Heart right ventricle (tissue), 16 donors: ENCODE measurements around the gene RUNDC3A. TPM values are rescaled to one million over a fixed set of nuclear protein-coding genes. Genes with fewer than 3 reads are reported as not detected.
A peak's percentile ranks its signal among the peaks of the same experiment; 100 is the strongest.
"Not testable (repeated sequence)": the region's sequence is repeated elsewhere in the genome, so short reads cannot be mapped to it uniquely, and the experiment has no call there.

ENCODE experiments used
- ATAC-seq, 8 donors: fragments of 200-7000 bp; cut with Tn5 transposase; one replicate each; pipeline ENCODE4 v1.9.1; 2020; ENCODE audit warnings: mild to moderate bottlenecking in 8 of 8, moderate library complexity in 8 of 8, moderate number of reproducible peaks in 1 of 8
- DNase-seq, 2 donors: peaks; one replicate each; pipeline ENCODE4 v3.0.0-alpha.2; 2020
- H3K27ac ChIP-seq, 10 donors: fragments of 200-600 bp; sonication (generic) in 2 of 10; one replicate each; pipeline versions ENCODE4 v1.5.0 to v1.8.0; 2020 to 2022; ENCODE audit warnings: mild to moderate bottlenecking in 3 of 10
- H3K27me3 ChIP-seq, 7 donors: fragments of 200-600 bp; one replicate each; pipeline ENCODE4 v1.8.0; 2021 to 2022; ENCODE audit warnings: mild to moderate bottlenecking in 2 of 7
- H3K36me3 ChIP-seq, 9 donors: fragments of 200-600 bp; sonication (generic) in 1 of 9; one replicate each; pipeline versions ENCODE4 v1.5.0 to v1.8.0; 2020 to 2022; ENCODE audit warnings: mild to moderate bottlenecking in 2 of 9
- H3K4me1 ChIP-seq, 9 donors: fragments of 200-600 bp; sonication (generic) in 1 of 9; one replicate each; pipeline versions ENCODE4 v1.5.0 to v1.8.0; 2020 to 2022; ENCODE audit warnings: mild to moderate bottlenecking in 4 of 9
- H3K4me3 ChIP-seq, 10 donors: fragments of 200-600 bp; sonication (generic) in 2 of 10; one replicate each; pipeline versions ENCODE4 v1.5.0 to v1.8.0; 2020 to 2022; ENCODE audit warnings: mild to moderate bottlenecking in 7 of 10, moderate library complexity in 2 of 10
- H3K9me3 ChIP-seq, 11 donors: fragments of 200-600 bp in 10 of 11; sonication (generic) in 2 of 11; one replicate each; pipeline versions ENCODE4 v1.5.0 to v1.8.0; 2013 to 2022; ENCODE audit warnings: mild to moderate bottlenecking in 2 of 11, control low read depth in 1 of 11, moderate library complexity in 1 of 11
- CTCF ChIP-seq, 9 donors: fragments of 200-600 bp; sonication (generic) in 2 of 9; IDR thresholded peaks; one replicate each; pipeline versions ENCODE4 v1.5.0 to v1.8.0; 2021 to 2022; ENCODE audit warnings: antibody characterized with exemption in 9 of 9, mild to moderate bottlenecking in 5 of 9, moderate library complexity in 1 of 9
- WGBS, 2 donors: extraction: QIAGEN DNeasy Blood & Tissue Kit; methylation state at CpG; one replicate each; pipeline ENCODE4 v1.1.7; 2013; ENCODE audit warnings: inconsistent platforms in 1 of 2; 5-methylcytosine and 5-hydroxymethylcytosine counted together
- intact Hi-C, 10 donors: fragments of 100-400 bp; cut with DNase I; formaldehyde crosslinking; loops; one replicate each; pipeline versions ENCODE4 v1.11.1 to v1.14.2; 2022
- polyA plus RNA-seq, 2 donors: library from polyadenylated mRNA; stranded (reverse); fragments of 200-250 nt; gene quantifications; one replicate each; pipeline ENCODE4 v1.2.3, GENCODE V29; 2013
- total RNA-seq, 10 donors: library from RNA; stranded (reverse); fragmentation: NEBNext Ultra II Directional in 3 of 10; extraction: Animal tissue kit (Norgen Biotek cat#: 25700) in 3 of 10; gene quantifications; one replicate each; pipeline versions ENCODE4 v1.2.1 to v1.2.4, GENCODE V29; 2021 to 2023
- donor health status: Arrhythmogenic right ventricular cardiomyopathy.
- donor health status: ischemic (EF 13 %, LVEDD 7.1; RV severe dilation, severe dysfunction).
- donor health status: healthy with polysubstance abuse.
- donor health status: DM: no; HTN: yes; CAD: no.
- donor health status: DM: no; HTN: no; CAD: no.
- donor health status: ischemic (EF 25% LVEDD 6.9; RV normal size, moderate dysfunction).
- donor health status: ischemic (EF 25% LVEDD 5.7; RV mildly dilated, moderate dysfunction).
- donor health status: healthy.
- donor health status: DM: yes; HTN: yes; CAD: no.
- donor health status: Ischemic cardiomyopathy.
- donor health status: ischemic (EF 35%, LVEDD 5.7; RV mildly dilated, moderate dysfunction).
- donor health status: nonischemic (EF 11% LVEDD 7.7; RV severe dilation, severe dysfunction).
- donor health status: DM: yes; HTN: yes; CAD: no.
- donor health status: PGD.
- donor health status: ischemic (EF 29% LVEDD 5.4; RV normal size, mild dysfunction).
- donor health status: nonischemic (EF 23%, LVEDD 6.1; RV moderate dilation, normal function).

The RUNDC3A gene
- total and polyA plus RNA-seq, 12 donors, result 0.15 to 1.9 (median 0.54) TPM; not detected in 2

- peak within 1 kb of the TSS; percentile 46 to 78 (median 66) for H3K4me3 ChIP-seq
- 1% methylated on average over 57 to 62 of the region's 63 CpGs for WGBS, 2 donors
- intact Hi-C loops, result no loop called here
- peaks cover 0 to 41% (median 6%) of the 10 kb centered on the region in 7 donors for H3K27me3 ChIP-seq
- H3K9me3 ChIP-seq, result no peaks in the 10 kb centered on the region
- ATAC-seq (peak; percentile 55 to 89 (median 76)), DNase-seq (peak in 1 of 2 donors; percentile 73)
- no peaks in the 10 kb centered on the region for H3K36me3 ChIP-seq
- H3K4me1 ChIP-seq, result peaks cover 0 to 32% (median 17%) of the 10 kb centered on the region in 9 donors
- TF ChIP-seq CTCF (IDR thresholded peaks at IDR 0.05), result peak; percentile 54 to 96 (median 83)
- H3K27ac ChIP-seq, result peak within 1 kb of the TSS in 6 of 10 donors; percentile 22 to 73 (median 40)
These were observed 55.3 kb downstream of the RUNDC3A start, which contains the start of gene FAM171A2 for GRCh38 chr17:44363613-44364159. FAM171A2 (minus strand) TSS chr17:44363853; CDS start chr17:44363714, 139 bp downstream.

- intact Hi-C loops, H3K4me3 ChIP-seq, H3K9me3 ChIP-seq, DNase-seq, H3K36me3 ChIP-seq, ATAC-seq, H3K27ac ChIP-seq: not testable (repeated sequence)
- Histone ChIP-seq H3K27me3 (peaks cover 0 to 48% (median 7%) of the 10 kb centered on the region in 7 donors), H3K4me1 (peaks cover 0 to 32% (median 17%) of the 10 kb centered on the region in 9 donors)
- WGBS, 2 donors, result 86 to 91% methylated on average over 5 of the region's 5 CpGs
These were observed 56.6 kb downstream of the RUNDC3A start for GRCh38 chr17:44365051-44365450.

GRCh38 chr17:44367231-44367979 is 59.0 kb downstream of the RUNDC3A start:
- TF ChIP-seq CTCF (IDR thresholded peaks at IDR 0.05), result no peak
- ATAC-seq (no peak), DNase-seq (no peak)
- Histone ChIP-seq H3K36me3 (no peaks in the 10 kb centered on the region), H3K27me3 (peaks cover 0 to 45% (median 13%) of the 10 kb centered on the region in 7 donors), H3K4me1 (peaks cover 0 to 14% (median 12%) of the 10 kb centered on the region in 9 donors), H3K4me3 (no peak overlapping the region), H3K9me3 (no peaks in the 10 kb centered on the region), H3K27ac (no peak overlapping the region)
- WGBS, 2 donors, result 61 to 64% methylated on average over 7 of the region's 7 CpGs
- intact Hi-C loops, result no loop called here

Other genes with a start within 250 kb of the RUNDC3A start
- 10 to 100 TPM; 37.9 to 60.7 (median 43.8) TPM for gene LSM12, start 241.9 kb upstream of the RUNDC3A start, total RNA-seq
- gene LSM12, start 241.9 kb upstream of the RUNDC3A start, polyA plus RNA-seq, result 10 to 100 TPM; 25.2 to 41.7 TPM
- gene G6PC3, start 237.9 kb upstream of the RUNDC3A start, total RNA-seq, result 10 to 100 TPM; 28.9 to 47.3 (median 32.9) TPM
- 100 to 1,000 TPM in 1 of 2 donors, 10 to 100 TPM in 1; 78.0 to 114 TPM for gene G6PC3, start 237.9 kb upstream of the RUNDC3A start, polyA plus RNA-seq
- gene HDAC5, start 185.0 kb upstream of the RUNDC3A start, total RNA-seq, result 10 to 100 TPM; 55.2 to 85.4 (median 68.3) TPM
- 10 to 100 TPM; 56.3 to 63.7 TPM for gene HDAC5, start 185.0 kb upstream of the RUNDC3A start, polyA plus RNA-seq
- 1 to 10 TPM in 4 of 10 donors, under 1 TPM in 6; 0.49 to 1.9 (median 0.74) TPM for gene HROB, start 166.7 kb upstream of the RUNDC3A start, total RNA-seq
- under 1 TPM; 0.28 to 0.37 TPM for gene HROB, start 166.7 kb upstream of the RUNDC3A start, polyA plus RNA-seq
- gene ASB16, start 137.9 kb upstream of the RUNDC3A start, total RNA-seq, result 10 to 100 TPM; 12.4 to 16.4 (median 13.6) TPM
- 1 to 10 TPM in 1 of 2 donors, under 1 TPM in 1; 0.64 to 6.5 TPM for gene ASB16, start 137.9 kb upstream of the RUNDC3A start, polyA plus RNA-seq
- gene TMUB2, start 121.6 kb upstream of the RUNDC3A start, total RNA-seq, result 10 to 100 TPM; 16.3 to 28.3 (median 19.6) TPM
- 10 to 100 TPM; 27.8 to 37.2 TPM for gene TMUB2, start 121.6 kb upstream of the RUNDC3A start, polyA plus RNA-seq
- gene ATXN7L3, start 108.7 kb upstream of the RUNDC3A start, total RNA-seq, result 10 to 100 TPM; 23.7 to 40.6 (median 32.4) TPM
- gene ATXN7L3, start 108.7 kb upstream of the RUNDC3A start, polyA plus RNA-seq, result 10 to 100 TPM; 29.0 to 29.8 TPM
- 10 to 100 TPM; 35.9 to 56.3 (median 42.5) TPM for gene UBTF, start 88.9 kb upstream of the RUNDC3A start, total RNA-seq
- 10 to 100 TPM; 30.8 to 34.4 TPM for gene UBTF, start 88.9 kb upstream of the RUNDC3A start, polyA plus RNA-seq
- 1 to 10 TPM in 2 of 10 donors, under 1 TPM in 8; 0.11 to 2.4 (median 0.53) TPM for gene SLC4A1, start 40.5 kb upstream of the RUNDC3A start, total RNA-seq
- under 1 TPM in 1 of 2 donors, not detected in 1; 0.06 TPM for gene SLC4A1, start 40.5 kb upstream of the RUNDC3A start, polyA plus RNA-seq
- gene SLC25A39, start 16.2 kb downstream of the RUNDC3A start, total RNA-seq, result 10 to 100 TPM; 36.3 to 54.7 (median 43.1) TPM
- gene SLC25A39, start 16.2 kb downstream of the RUNDC3A start, polyA plus RNA-seq, result 100 to 1,000 TPM in 1 of 2 donors, 10 to 100 TPM in 1; 81.8 to 105 TPM
- 100 to 1,000 TPM; 113 to 303 (median 154) TPM for gene GRN, start 36.7 kb downstream of the RUNDC3A start, total RNA-seq
- gene GRN, start 36.7 kb downstream of the RUNDC3A start, polyA plus RNA-seq, result 100 to 1,000 TPM in 1 of 2 donors, 10 to 100 TPM in 1; 41.5 to 103 TPM
- gene FAM171A2, start 55.3 kb downstream of the RUNDC3A start, total RNA-seq, result under 1 TPM; 0.25 to 0.95 (median 0.46) TPM
- gene FAM171A2, start 55.3 kb downstream of the RUNDC3A start, polyA plus RNA-seq, result under 1 TPM; 0.29 to 0.57 TPM
- 1 to 10 TPM in 1 of 10 donors, under 1 TPM in 8, not detected in 1; 0.18 to 1.2 (median 0.62) TPM for gene ITGA2B, start 81.0 kb downstream of the RUNDC3A start, total RNA-seq
- gene ITGA2B, start 81.0 kb downstream of the RUNDC3A start, polyA plus RNA-seq, result 1 to 10 TPM in 1 of 2 donors, under 1 TPM in 1; 0.30 to 1.2 TPM
- 10 to 100 TPM; 19.3 to 25.1 (median 22.0) TPM for gene GPATCH8, start 194.8 kb downstream of the RUNDC3A start, total RNA-seq
- 10 to 100 TPM in 1 of 2 donors, 1 to 10 TPM in 1; 5.8 to 23.3 TPM for gene GPATCH8, start 194.8 kb downstream of the RUNDC3A start, polyA plus RNA-seq
- gene FZD2, start 248.9 kb downstream of the RUNDC3A start, total RNA-seq, result 1 to 10 TPM in 9 of 10 donors, under 1 TPM in 1; 0.92 to 6.9 (median 4.0) TPM
- gene FZD2, start 248.9 kb downstream of the RUNDC3A start, polyA plus RNA-seq, result 1 to 10 TPM; 2.9 to 3.0 TPM